ENCODE results near the gene FAM227B.

Gene FAM227B

GRCh38 chr15:49627407-49627877 lies 6.8 kb upstream of the FAM227B start:
- in situ Hi-C loops (cut with MboI; ENCODE audit: low sequenced_read_pairs, unreplicated experiment) = no loop called here
- no peak for TF ChIP-seq CTCF (IDR thresholded peaks at IDR 0.05; ENCODE audit: borderline replicate concordance, control extremely low read depth, extremely low read depth, insufficient read depth, missing control alignments)
- no peak for DNase-seq (ENCODE audit: low spot score)

- in situ Hi-C loops (cut with MboI; ENCODE audit: low sequenced_read_pairs, unreplicated experiment) = no loop called here
- no peak for DNase-seq (ENCODE audit: low spot score)
- no peak for TF ChIP-seq CTCF (IDR thresholded peaks at IDR 0.05; ENCODE audit: borderline replicate concordance, control extremely low read depth, extremely low read depth, insufficient read depth, missing control alignments)
Measured at GRCh38 chr15:49625460-49626036, 4.9 kb upstream of the FAM227B start.

- TF ChIP-seq CTCF (IDR thresholded peaks at IDR 0.05; ENCODE audit: borderline replicate concordance, control extremely low read depth, extremely low read depth, insufficient read depth, missing control alignments) = no peak
- DNase-seq (ENCODE audit: low spot score) = no peak
- in situ Hi-C loops (cut with MboI; ENCODE audit: low sequenced_read_pairs, unreplicated experiment) = no loop called here
Measured at GRCh38 chr15:49624056-49624455, 3.4 kb upstream of the FAM227B start.

GRCh38 chr15:49622561-49622960 lies 1.9 kb upstream of the FAM227B start:
- no peak for DNase-seq (ENCODE audit: low spot score)
- in situ Hi-C loops (cut with MboI; ENCODE audit: low sequenced_read_pairs, unreplicated experiment) = no loop called here
- TF ChIP-seq CTCF (IDR thresholded peaks at IDR 0.05; ENCODE audit: borderline replicate concordance, control extremely low read depth, extremely low read depth, insufficient read depth, missing control alignments) = no peak

- no peak for DNase-seq (ENCODE audit: low spot score)
- TF ChIP-seq CTCF (IDR thresholded peaks at IDR 0.05; ENCODE audit: borderline replicate concordance, control extremely low read depth, extremely low read depth, insufficient read depth, missing control alignments) = no peak
- in situ Hi-C loops (cut with MboI; ENCODE audit: low sequenced_read_pairs, unreplicated experiment) = no loop called here
Measured at GRCh38 chr15:49621887-49622286, 1.3 kb upstream of the FAM227B start.

GRCh38 chr15:49621401-49621811 lies 788 bp upstream of the FAM227B start:
- no peak for TF ChIP-seq CTCF (IDR thresholded peaks at IDR 0.05; ENCODE audit: borderline replicate concordance, control extremely low read depth, extremely low read depth, insufficient read depth, missing control alignments)
- in situ Hi-C loops (cut with MboI; ENCODE audit: low sequenced_read_pairs, unreplicated experiment) = no loop called here
- DNase-seq (ENCODE audit: low spot score) = no peak
